ENCODE results near the gene SULT6B1.

GRCh38 chr2:37198681-37199065, 10.2 kb upstream of the SULT6B1 start:
- TF ChIP-seq GATA2 (IDR thresholded peaks at IDR 0.05; ENCODE audit: low read depth, low read length) (no peak), GATA3 (IDR thresholded peaks at IDR 0.05; ENCODE audit: low read depth, low read length) (no peak)

Data from SH-SY5Y (cell line).